Stimulated activated naive CD8-positive, alpha-beta T cell treated with anti-CD3 and anti-CD28 coated beads, Interleukin-15, Interleukin-2, amounts not matched to agents 100 ng/mL and 50 ng/mL, for 24 hours (primary cell): ENCODE results near the gene ADGRB3.

Experiments used
- H3K27ac Mint-ChIP-seq: one replicate; pipeline ENCODE4 v1.8.0; 2021; ENCODE audit warnings: mild to moderate bottlenecking, mixed read lengths
- H3K27me3 Mint-ChIP-seq: one replicate; pipeline ENCODE4 v1.8.0; 2021; ENCODE audit warnings: mixed read lengths
- H3K36me3 Mint-ChIP-seq: one replicate; pipeline ENCODE4 v1.8.0; 2021; ENCODE audit warnings: low read depth, mixed read lengths
- H3K4me1 Mint-ChIP-seq: one replicate; pipeline ENCODE4 v1.8.0; 2021; ENCODE audit warnings: low read depth, mixed read lengths
- H3K4me3 Mint-ChIP-seq: one replicate; pipeline ENCODE4 v1.8.0; 2021; ENCODE audit warnings: mild to moderate bottlenecking, mixed read lengths
- H3K9me3 Mint-ChIP-seq: one replicate; pipeline ENCODE4 v1.8.0; 2021; ENCODE audit warnings: mixed read lengths

Gene ADGRB3

GRCh38 chr6:68638230-68638900 is 3.3 kb downstream of the ADGRB3 start:
- H3K4me1 Mint-ChIP-seq, result peaks cover 20% of the 10 kb centered on the region
- H3K36me3 Mint-ChIP-seq, result no peaks in the 10 kb centered on the region
- H3K27ac Mint-ChIP-seq, result no peak overlapping the region
- no peak overlapping the region for H3K4me3 Mint-ChIP-seq
- H3K27me3 Mint-ChIP-seq, result peaks cover 63% of the 10 kb centered on the region
- H3K9me3 Mint-ChIP-seq, result no peaks in the 10 kb centered on the region

GRCh38 chr6:68639211-68639610 is 4.1 kb downstream of the ADGRB3 start:
- Mint-ChIP-seq H3K9me3 (no peaks in the 10 kb centered on the region), H3K27me3 (peaks cover 54% of the 10 kb centered on the region), H3K4me3 (no peak overlapping the region), H3K36me3 (no peaks in the 10 kb centered on the region), H3K27ac (no peak overlapping the region), H3K4me1 (peaks cover 14% of the 10 kb centered on the region)

DNA sequence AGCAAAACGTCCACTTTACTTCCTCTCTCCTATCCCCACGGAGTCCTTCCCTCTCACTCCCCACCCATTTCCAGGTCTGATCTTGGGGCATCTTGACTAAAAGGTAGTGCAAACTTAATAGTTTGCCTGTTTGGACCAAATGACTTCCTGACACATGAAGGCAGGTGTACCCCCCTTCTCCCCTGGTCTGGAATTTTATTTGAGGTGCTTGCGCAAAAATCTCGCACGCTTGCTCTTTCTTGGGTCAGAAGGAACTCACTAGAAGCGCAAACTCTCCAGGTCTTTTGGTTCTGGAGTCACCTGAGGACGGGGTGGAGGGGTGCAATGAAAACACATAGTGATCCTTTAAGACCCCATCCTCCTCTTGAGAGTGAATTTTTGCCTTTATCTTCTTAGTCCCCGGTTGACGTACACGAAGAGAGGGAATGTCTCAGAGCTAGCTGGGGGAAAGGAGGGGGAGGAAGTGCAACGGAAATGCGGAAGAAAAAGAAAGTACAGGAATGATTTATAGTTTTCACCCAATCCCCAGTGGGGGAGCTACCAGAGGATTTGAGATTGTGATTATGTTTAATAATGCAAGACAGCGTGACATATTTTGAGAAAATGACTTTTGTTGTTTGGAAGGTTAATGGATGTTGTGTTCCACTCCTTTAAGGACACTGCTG is 4.9 kb downstream of the ADGRB3 start:
- H3K27ac Mint-ChIP-seq, result no peak overlapping the region
- H3K9me3 Mint-ChIP-seq, result no peaks in the 10 kb centered on the region
- H3K4me1 Mint-ChIP-seq, result peaks cover 10% of the 10 kb centered on the region
- no peaks in the 10 kb centered on the region for H3K36me3 Mint-ChIP-seq
- H3K27me3 Mint-ChIP-seq, result peaks cover 48% of the 10 kb centered on the region
- H3K4me3 Mint-ChIP-seq, result no peak overlapping the region

GRCh38 chr6:68640491-68640835 is 5.4 kb downstream of the ADGRB3 start:
- H3K27ac Mint-ChIP-seq, result no peak overlapping the region
- no peak overlapping the region for H3K4me3 Mint-ChIP-seq
- H3K9me3 Mint-ChIP-seq, result no peaks in the 10 kb centered on the region
- no peaks in the 10 kb centered on the region for H3K36me3 Mint-ChIP-seq
- H3K27me3 Mint-ChIP-seq, result peaks cover 45% of the 10 kb centered on the region
- peaks cover 7% of the 10 kb centered on the region for H3K4me1 Mint-ChIP-seq

DNA sequence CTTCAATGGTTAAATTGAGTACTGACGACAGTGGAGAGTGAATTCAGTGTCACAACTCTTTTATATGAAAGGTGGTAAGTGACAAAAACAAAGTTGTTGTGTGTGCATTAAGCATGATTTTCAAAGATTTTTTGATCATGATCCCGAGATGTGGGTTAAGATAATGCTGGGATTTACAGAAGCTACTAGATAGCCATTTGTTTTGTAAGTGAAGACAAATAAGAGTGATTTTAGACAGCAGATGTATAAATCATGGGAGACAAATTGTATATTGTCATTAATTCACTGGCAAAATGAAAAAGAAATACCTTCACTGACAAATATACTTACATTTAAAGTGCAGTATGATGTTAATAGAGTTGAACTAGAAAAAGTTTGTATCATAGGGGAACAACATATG is 6.1 kb downstream of the ADGRB3 start:
- H3K4me1 Mint-ChIP-seq, result peaks cover under 1% of the 10 kb centered on the region
- peaks cover 38% of the 10 kb centered on the region for H3K27me3 Mint-ChIP-seq
- no peak overlapping the region for H3K27ac Mint-ChIP-seq
- no peaks in the 10 kb centered on the region for H3K36me3 Mint-ChIP-seq
- no peak overlapping the region for H3K4me3 Mint-ChIP-seq
- no peaks in the 10 kb centered on the region for H3K9me3 Mint-ChIP-seq

GRCh38 chr6:68642081-68642480 is 7.0 kb downstream of the ADGRB3 start:
- no peaks in the 10 kb centered on the region for H3K9me3 Mint-ChIP-seq
- no peak overlapping the region for H3K4me3 Mint-ChIP-seq
- peaks cover 29% of the 10 kb centered on the region for H3K27me3 Mint-ChIP-seq
- no peaks in the 10 kb centered on the region for H3K4me1 Mint-ChIP-seq
- no peak overlapping the region for H3K27ac Mint-ChIP-seq
- H3K36me3 Mint-ChIP-seq, result no peaks in the 10 kb centered on the region

- Mint-ChIP-seq H3K9me3 (no peaks in the 10 kb centered on the region), H3K4me1 (no peaks in the 10 kb centered on the region), H3K27me3 (peaks cover 20% of the 10 kb centered on the region), H3K36me3 (no peaks in the 10 kb centered on the region), H3K27ac (no peak overlapping the region), H3K4me3 (no peak overlapping the region)
These were observed 7.9 kb downstream of the ADGRB3 start for GRCh38 chr6:68642977-68643376.

DNA sequence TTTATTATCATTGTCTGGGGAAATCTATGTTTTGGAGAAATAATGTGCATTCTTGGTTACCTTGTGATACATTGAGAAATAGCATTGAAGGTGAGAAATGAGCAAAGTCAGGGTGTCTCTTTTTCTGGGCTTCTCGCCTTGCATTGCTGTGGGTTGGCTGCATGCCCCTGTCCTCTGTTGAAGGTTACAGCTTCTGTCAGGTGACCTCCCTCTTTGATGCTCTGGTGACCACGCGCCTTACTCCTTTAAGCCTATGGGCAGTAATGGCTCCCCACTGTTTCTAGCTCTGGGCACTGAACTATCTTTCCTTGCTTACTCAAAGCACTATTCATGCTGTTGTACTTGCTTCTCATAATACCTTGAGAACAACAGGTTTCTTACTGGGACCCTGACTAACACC is 14.6 kb downstream of the ADGRB3 start:
- Mint-ChIP-seq H3K4me1 (no peaks in the 10 kb centered on the region), H3K9me3 (peaks cover 4% of the 10 kb centered on the region), H3K27ac (no peak overlapping the region), H3K4me3 (no peak overlapping the region), H3K27me3 (no peaks in the 10 kb centered on the region), H3K36me3 (no peaks in the 10 kb centered on the region)

- Mint-ChIP-seq H3K4me3 (no peak overlapping the region), H3K4me1 (no peaks in the 10 kb centered on the region), H3K9me3 (peaks cover 4% of the 10 kb centered on the region), H3K27ac (no peak overlapping the region), H3K27me3 (no peaks in the 10 kb centered on the region), H3K36me3 (no peaks in the 10 kb centered on the region)
These were observed 15.1 kb downstream of the ADGRB3 start for GRCh38 chr6:68650142-68650541.

GRCh38 chr6:68651011-68651985 is 16.2 kb downstream of the ADGRB3 start:
- Mint-ChIP-seq H3K27me3 (no peaks in the 10 kb centered on the region), H3K36me3 (no peaks in the 10 kb centered on the region), H3K27ac (no peak overlapping the region), H3K9me3 (peaks cover 4% of the 10 kb centered on the region), H3K4me1 (no peaks in the 10 kb centered on the region), H3K4me3 (no peak overlapping the region)

DNA sequence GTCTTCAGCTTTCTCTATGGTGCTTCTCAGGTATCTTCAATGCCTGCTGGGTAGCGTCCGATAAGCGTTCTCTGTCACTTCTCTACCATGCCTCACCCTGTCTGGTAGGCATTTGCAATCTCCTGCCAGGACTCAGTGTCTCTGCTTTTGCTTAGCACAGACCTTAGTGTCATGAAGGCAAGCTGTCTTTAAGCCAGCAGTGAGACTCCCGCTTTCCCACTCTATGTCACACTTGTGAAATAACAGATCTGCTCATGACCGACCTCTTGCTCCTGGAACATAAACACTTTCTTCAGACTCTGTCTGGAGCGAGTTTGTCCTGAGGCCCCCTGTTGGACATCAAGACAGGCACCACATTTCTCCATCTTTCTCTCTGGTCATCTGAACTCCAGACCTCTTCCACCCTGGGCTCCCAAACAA is 17.0 kb downstream of the ADGRB3 start:
- H3K36me3 Mint-ChIP-seq, result no peaks in the 10 kb centered on the region
- H3K9me3 Mint-ChIP-seq, result peaks cover 4% of the 10 kb centered on the region
- H3K27me3 Mint-ChIP-seq, result no peaks in the 10 kb centered on the region
- H3K27ac Mint-ChIP-seq, result no peak overlapping the region
- no peak overlapping the region for H3K4me3 Mint-ChIP-seq
- H3K4me1 Mint-ChIP-seq, result no peaks in the 10 kb centered on the region

- Mint-ChIP-seq H3K4me1 (no peaks in the 10 kb centered on the region), H3K9me3 (peaks cover 4% of the 10 kb centered on the region), H3K4me3 (no peak overlapping the region), H3K27ac (no peak overlapping the region), H3K36me3 (no peaks in the 10 kb centered on the region), H3K27me3 (no peaks in the 10 kb centered on the region)
These were observed 18.1 kb downstream of the ADGRB3 start for GRCh38 chr6:68653074-68653705.

DNA sequence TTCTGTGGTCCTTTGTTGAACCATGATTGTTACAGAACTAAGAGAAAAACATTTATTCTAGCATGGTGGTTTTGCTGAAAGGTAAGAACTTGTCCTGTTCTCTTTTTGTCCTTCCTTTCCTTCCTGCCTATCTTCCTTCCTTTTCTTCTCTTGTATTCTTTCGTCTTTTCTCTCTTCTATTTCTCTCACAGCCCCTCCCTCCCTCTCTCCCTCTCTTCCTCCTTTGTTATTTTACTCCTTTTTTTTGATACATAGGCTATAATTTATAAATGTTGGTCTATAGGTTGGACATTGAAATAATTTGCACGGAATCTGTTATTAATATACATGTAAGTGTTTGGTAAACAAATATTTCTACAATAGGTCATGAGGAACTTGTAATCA is 18.6 kb downstream of the ADGRB3 start:
- Mint-ChIP-seq H3K27me3 (no peaks in the 10 kb centered on the region), H3K4me3 (no peak overlapping the region), H3K27ac (no peak overlapping the region), H3K4me1 (no peaks in the 10 kb centered on the region), H3K9me3 (peaks cover 4% of the 10 kb centered on the region), H3K36me3 (no peaks in the 10 kb centered on the region)

DNA sequence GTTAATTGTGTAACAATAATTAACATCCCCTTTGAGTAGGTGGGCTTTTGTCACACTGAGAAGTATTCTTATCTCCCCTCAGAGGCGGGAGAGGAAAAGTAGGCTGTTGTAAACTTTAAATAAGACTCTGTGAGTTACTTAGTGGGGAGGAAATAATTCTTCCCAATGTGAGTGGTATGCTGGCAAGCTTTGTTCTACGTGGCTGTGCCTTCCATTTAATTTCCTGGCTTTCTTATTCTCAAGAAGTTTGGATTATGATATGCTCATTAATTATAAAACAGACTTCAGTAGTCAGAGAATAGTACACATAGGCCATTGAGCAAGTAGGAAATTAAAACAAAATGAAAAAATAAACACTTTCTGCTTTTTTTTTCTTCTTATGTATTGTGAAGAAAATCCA is 19.1 kb downstream of the ADGRB3 start:
- no peaks in the 10 kb centered on the region for H3K36me3 Mint-ChIP-seq

GRCh38 chr6:68655028-68655427 is 19.9 kb downstream of the ADGRB3 start:
- Mint-ChIP-seq H3K4me3 (no peak overlapping the region), H3K27ac (no peak overlapping the region), H3K4me1 (no peaks in the 10 kb centered on the region), H3K9me3 (peaks cover 4% of the 10 kb centered on the region), H3K27me3 (no peaks in the 10 kb centered on the region), H3K36me3 (no peaks in the 10 kb centered on the region)

More for the DNA sequence above, 19.1 kb downstream of the ADGRB3 start:
- no peak overlapping the region for H3K4me3 Mint-ChIP-seq
- H3K9me3 Mint-ChIP-seq, result peaks cover 4% of the 10 kb centered on the region
- H3K27me3 Mint-ChIP-seq, result no peaks in the 10 kb centered on the region
- no peak overlapping the region for H3K27ac Mint-ChIP-seq
- H3K4me1 Mint-ChIP-seq, result no peaks in the 10 kb centered on the region
